HG02973 (cell line): ENCODE results near the gene FN3KRP.
A peak's percentile ranks its signal among the peaks of the same experiment; 100 is the strongest.

Experiments used
- ATAC-seq: cut with Tn5 transposase; IDR thresholded peaks from one replicate; pipeline ENCODE4 v1.9.1; 2021; ENCODE audit warnings: moderate library complexity; ENCODE audit not compliant: unreplicated experiment

The FN3KRP gene

GRCh38 chr17:82716203-82717010, at the start of gene FN3KRP:
Gene FN3KRP, plus strand, starts transcription at chr17:82716706. Its CDS starts 50 bp downstream, at chr17:82716756.
- ATAC-seq, result peak; percentile 54

GRCh38 chr17:82666931-82667667, 49.4 kb upstream of the FN3KRP start:
- ATAC-seq, result no peak

- no peak for ATAC-seq
Measured at GRCh38 chr17:82667668-82668000, 48.9 kb upstream of the FN3KRP start.

GRCh38 chr17:82668024-82668630, 48.4 kb upstream of the FN3KRP start:
- ATAC-seq, result no peak

- no peak for ATAC-seq
Measured at GRCh38 chr17:82668631-82669099, 47.8 kb upstream of the FN3KRP start.

GRCh38 chr17:82670661-82671450, 45.6 kb upstream of the FN3KRP start:
- no peak for ATAC-seq

- ATAC-seq, result no peak
Measured at GRCh38 chr17:82674656-82675475, 41.6 kb upstream of the FN3KRP start.

GRCh38 chr17:82675476-82676245, 40.8 kb upstream of the FN3KRP start:
- no peak for ATAC-seq

- ATAC-seq, result no peak
Measured at GRCh38 chr17:82677353-82677925, 39.1 kb upstream of the FN3KRP start.

- no peak for ATAC-seq
Measured at GRCh38 chr17:82678265-82678891, 38.1 kb upstream of the FN3KRP start.

- no peak for ATAC-seq
Measured at GRCh38 chr17:82679586-82680465, 36.7 kb upstream of the FN3KRP start.

GRCh38 chr17:82681547-82681946, 35.0 kb upstream of the FN3KRP start:
- ATAC-seq, result no peak

GRCh38 chr17:82683534-82683933, 33.0 kb upstream of the FN3KRP start:
- ATAC-seq, result no peak

GRCh38 chr17:82684228-82684841, 32.2 kb upstream of the FN3KRP start:
- ATAC-seq, result no peak

- ATAC-seq, result no peak
Measured at GRCh38 chr17:82685291-82685690, 31.2 kb upstream of the FN3KRP start.

- no peak for ATAC-seq
Measured at GRCh38 chr17:82686366-82687324, 29.9 kb upstream of the FN3KRP start.
